HL-60 (cell line): ENCODE data around the gene ABCD3.

Source experiments
- CTCF ChIP-seq: IDR thresholded peaks from one replicate; pipeline ENCODE4 v1.5.1; 2011; ENCODE audit warnings: low read length, control low read depth, inconsistent platforms; ENCODE audit not compliant: insufficient read depth
- POLR2AphosphoS5 ChIP-seq: IDR thresholded peaks from 2 replicates; pipeline ENCODE4 v1.6.1; 2012; ENCODE audit warnings: low read depth
- SPI1 ChIP-seq: IDR thresholded peaks from 2 replicates; pipeline ENCODE4 v1.6.1; 2012; ENCODE audit warnings: low read depth, mild to moderate bottlenecking, borderline replicate concordance

- TF ChIP-seq POLR2AphosphoS5 (no peak), CTCF (no peak), SPI1 (no peak)
These were observed 144.5 kb downstream of the ABCD3 start for GRCh38 chr1:94562519-94563260.
